Stimulated activated CD8-positive, alpha-beta memory T cell treated with anti-CD3 and anti-CD28 coated beads, Interleukin-15, amount 100 ng/mL, for 4 hours (primary cell): ENCODE measurements around the gene SOX10.

Experiments
- DNase-seq, 2 donors: peaks; one replicate each; pipeline ENCODE4 v3.0.0-alpha.2; 2020; ENCODE audit warnings: low read depth in 2 of 2

SOX10 gene

DNA sequence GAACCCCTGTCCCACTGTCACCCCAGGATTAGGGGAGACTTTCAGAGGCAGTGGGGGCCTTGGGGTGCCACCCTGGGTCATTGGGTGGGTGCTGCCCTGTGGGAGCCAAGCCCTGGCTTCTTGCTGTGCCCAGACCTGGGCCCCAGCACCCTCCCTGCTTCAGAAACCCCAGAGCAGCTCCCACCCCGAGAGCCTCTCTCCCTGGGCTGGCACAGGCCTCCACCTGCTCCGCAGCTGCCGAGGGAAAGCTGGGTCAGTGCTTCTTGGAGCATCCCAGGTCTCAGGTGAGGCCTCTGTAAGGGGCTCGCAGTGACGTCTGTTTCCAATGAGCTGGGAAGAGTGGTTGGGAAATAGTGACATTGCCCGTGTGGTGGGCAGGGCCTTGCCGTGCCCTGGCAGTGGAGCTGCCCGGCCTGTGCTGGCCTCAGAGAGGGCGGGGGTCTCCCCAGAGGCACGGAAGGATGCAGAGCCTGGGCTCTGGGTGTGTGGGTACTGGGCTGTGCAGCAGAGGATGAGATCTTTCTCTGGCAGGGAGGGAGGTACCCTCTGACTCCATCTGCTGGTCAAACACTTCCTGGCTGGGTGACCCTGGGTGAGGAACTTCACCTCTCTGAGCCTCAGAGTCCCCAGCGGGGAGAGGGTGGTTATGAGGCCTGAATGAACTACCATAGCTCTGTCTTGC, 53.9 kb downstream of the SOX10 start:
- no peak for DNase-seq

- DNase-seq: no peak
These were observed 55.0 kb downstream of the SOX10 start for GRCh38 chr22:37929390-37929789.

GRCh38 chr22:37927637-37927936, 56.8 kb downstream of the SOX10 start:
- DNase-seq: no peak

- no peak for DNase-seq
These were observed 57.4 kb downstream of the SOX10 start for GRCh38 chr22:37926771-37927636.

DNA sequence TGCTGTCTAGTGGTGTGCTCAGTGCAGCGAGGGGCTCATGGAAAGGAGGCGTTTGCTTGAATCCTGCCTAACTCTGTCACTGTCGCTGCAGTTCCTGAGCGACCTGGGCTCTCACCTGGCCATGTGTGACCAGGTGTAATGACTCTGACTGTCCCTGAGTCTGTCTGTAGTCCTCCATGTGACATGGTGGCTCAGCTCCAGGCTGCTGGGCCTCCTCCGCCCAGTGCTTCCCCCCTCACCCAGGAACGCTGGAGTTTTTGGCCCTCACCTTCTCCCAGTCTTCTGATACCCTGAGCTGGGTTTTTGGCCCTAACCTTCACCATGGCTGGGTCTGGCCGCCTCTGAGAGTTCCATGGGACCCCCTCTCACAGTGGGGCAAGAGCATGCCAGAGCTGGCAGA, 58.0 kb downstream of the SOX10 start:
- DNase-seq: no peak

DNA sequence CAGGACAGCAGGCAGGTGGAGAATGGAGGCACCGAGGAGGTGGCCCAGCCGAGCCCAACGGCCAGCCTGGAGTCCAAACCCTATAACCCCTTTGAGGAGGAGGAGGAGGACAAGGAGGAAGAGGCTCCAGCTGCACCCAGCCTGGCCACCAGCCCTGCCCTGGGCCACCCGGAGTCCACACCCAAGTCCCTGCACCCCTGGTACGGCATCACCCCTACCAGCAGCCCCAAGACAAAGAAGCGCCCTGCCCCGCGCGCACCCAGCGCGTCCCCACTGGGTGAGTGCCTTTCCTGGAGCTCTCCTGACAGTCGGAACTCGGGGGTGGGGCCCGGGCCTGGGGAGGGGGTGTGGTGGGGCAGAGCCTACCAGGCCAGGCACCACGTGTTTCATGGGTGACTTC, 58.6 kb downstream of the SOX10 start:
- no peak for DNase-seq

DNA sequence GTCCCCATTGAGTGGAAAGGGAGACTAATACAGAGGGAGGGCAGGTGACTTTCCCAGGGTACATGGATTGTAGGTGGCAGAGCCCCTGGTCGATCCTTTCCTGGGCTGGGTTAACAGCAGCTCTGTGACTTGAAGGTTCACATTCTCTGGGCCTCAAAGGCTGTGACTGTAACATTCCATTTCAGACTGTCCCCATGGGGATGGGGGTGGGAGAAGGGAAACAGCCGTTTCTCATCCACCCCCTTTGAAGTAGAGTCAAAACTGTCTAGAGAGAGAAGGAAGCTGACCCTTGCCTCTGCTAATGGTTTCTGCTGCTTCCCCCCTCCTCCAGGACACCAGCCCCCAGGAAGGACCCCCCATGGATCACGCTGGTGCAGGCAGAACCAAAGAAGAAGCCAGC, 59.0 kb downstream of the SOX10 start:
- no peak for DNase-seq

- no peak for DNase-seq
These were observed 59.8 kb downstream of the SOX10 start for GRCh38 chr22:37924386-37925065.

DNA sequence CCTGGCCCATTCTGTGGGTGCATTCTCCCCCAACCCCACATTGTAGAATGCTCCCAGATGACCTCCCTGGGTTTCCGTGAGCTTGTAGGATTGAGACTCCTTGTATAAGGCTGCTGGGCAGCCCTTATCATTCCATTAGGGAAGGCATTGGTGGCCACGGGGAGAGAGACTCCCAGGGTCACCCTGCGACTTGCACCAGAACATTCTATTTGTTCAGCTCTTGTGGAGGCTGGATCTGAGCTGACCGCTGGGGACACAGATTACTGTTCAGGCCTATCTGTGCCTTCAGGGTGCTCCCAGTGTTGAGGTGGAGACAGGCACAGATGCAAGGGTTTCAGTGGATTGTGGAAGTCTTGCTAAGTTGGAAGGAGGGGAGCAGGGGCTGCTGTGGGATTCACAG, 60.4 kb downstream of the SOX10 start:
- DNase-seq: no peak
